AG09309 (cell line): ENCODE measurements around the gene NLRP4.

Experiments
- DNase-seq: peaks from one replicate; pipeline ENCODE4 v3.0.0-alpha.2; 2010; ENCODE audit warnings: low read depth
- H3K4me3 ChIP-seq: 2 replicates; pipeline ENCODE4 v1.5.1; 2011; ENCODE audit warnings: mild to moderate bottlenecking, low read depth, low read length, moderate library complexity; ENCODE audit not compliant: control insufficient read depth
- TF ChIP-seq, protein P1 (sequence below): IDR thresholded peaks from 2 replicates; pipeline ENCODE4 v1.5.1; 2011; ENCODE audit warnings: mild to moderate bottlenecking, low read depth, low read length, inconsistent platforms; ENCODE audit not compliant: insufficient read depth, control insufficient read depth; ENCODE audit errors: missing control alignments

The NLRP4 gene

DNA sequence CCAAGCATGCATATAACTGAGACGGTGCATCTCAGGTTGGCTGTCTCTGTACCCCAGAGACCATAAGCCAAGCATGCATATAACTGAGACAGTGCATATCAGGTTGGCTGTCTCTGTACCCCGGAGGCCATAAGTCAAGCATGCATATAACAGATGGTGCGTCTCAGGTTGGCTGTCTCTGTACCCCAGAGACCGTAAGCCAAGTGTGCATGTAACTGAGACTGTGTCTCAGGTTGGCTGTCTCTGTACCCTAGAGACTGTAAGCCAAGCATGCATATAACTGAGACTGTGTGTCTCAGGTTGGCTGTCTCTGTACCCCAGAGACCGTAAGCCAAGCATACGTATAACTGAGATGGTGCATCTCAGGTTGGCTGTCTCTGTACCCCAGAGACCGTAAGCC, 30.8 kb downstream of the NLRP4 start:
- TF ChIP-seq, protein P1, sequence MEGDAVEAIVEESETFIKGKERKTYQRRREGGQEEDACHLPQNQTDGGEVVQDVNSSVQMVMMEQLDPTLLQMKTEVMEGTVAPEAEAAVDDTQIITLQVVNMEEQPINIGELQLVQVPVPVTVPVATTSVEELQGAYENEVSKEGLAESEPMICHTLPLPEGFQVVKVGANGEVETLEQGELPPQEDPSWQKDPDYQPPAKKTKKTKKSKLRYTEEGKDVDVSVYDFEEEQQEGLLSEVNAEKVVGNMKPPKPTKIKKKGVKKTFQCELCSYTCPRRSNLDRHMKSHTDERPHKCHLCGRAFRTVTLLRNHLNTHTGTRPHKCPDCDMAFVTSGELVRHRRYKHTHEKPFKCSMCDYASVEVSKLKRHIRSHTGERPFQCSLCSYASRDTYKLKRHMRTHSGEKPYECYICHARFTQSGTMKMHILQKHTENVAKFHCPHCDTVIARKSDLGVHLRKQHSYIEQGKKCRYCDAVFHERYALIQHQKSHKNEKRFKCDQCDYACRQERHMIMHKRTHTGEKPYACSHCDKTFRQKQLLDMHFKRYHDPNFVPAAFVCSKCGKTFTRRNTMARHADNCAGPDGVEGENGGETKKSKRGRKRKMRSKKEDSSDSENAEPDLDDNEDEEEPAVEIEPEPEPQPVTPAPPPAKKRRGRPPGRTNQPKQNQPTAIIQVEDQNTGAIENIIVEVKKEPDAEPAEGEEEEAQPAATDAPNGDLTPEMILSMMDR: no peak
- no peak overlapping the region for H3K4me3 ChIP-seq
- no peak for DNase-seq

DNA sequence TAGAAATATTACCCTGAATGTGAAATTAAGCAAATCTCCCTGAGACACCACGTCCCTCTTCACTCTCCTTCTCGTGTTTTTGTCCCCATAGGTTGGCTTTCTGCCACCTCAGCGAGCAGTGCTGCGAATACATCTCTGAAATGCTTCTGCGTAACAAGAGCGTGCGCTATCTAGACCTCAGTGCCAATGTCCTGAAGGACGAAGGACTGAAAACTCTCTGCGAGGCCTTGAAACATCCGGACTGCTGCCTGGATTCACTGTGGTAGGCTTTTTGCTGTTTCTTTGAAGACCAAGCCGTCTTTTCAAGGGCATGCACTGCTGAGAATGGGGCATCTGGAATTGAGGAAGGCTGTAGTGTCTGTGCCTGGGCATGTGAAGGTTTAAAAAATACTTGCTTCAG, 34.4 kb downstream of the NLRP4 start:
- no peak for DNase-seq
- TF ChIP-seq, protein P1: no peak
- H3K4me3 ChIP-seq: no peak overlapping the region

DNA sequence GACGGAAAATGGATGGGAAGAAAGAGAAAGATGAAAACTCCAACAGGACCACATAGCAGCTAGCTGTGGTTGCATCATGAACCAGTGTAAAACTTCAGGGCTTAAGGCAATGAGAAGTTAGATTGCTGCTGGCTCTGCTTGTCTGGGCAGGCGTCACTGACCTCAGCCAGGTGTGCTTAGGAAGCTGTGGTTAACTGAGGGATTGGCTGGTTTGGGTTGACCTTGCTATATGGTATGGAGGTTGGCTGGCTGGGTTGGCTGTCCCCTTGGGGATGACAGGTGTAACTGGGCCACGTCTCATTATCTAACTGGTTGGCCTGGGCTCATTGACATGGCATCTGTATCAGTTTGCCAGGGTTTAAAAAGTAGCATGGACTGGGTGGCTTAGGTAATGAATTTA, 40.9 kb downstream of the NLRP4 start:
- no peak overlapping the region for H3K4me3 ChIP-seq
- DNase-seq: no peak
- TF ChIP-seq, protein P1: no peak

DNA sequence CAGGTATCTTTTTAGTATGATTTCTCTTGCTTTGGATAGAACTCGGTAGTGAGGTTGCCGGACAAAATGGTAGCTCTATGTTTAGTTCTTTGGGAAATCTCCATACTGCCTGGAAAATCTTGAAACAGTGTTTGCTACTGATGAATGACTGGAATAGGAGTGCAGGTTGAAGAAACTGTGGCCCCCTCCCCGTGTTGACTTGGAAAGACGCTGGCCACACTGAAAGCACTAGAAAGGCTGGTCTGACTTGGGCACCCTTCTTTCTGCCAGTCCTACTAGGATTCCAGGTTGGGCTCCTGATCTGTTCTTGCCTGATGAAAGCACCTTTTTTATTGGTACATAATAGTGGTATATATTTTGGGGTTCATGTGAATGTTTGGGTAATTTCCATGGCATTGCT, 46.3 kb downstream of the NLRP4 start:
- DNase-seq: no peak
- TF ChIP-seq, protein P1: no peak
- H3K4me3 ChIP-seq: no peak overlapping the region

DNA sequence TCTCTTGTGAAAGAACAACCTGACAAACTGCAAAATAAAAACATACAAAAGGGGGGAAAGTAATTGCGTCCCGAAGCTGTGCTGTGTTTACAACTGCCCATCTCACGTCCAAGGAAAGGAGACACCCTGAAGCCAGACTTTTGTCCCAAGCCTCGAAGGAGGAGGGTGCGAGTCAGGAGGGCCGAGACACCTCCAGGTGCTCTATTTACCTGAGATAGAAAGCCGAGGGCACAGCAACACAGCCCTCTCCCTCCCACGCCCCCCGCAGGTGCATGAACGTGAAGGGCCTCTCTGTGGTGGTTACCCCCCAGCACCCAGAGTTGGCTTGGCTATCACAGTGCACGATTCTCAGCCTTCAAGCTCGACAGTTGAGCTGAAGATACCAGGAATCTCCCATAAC, 62.6 kb downstream of the NLRP4 start:
- TF ChIP-seq, protein P1: no peak
- no peak for DNase-seq
- H3K4me3 ChIP-seq: no peak overlapping the region

DNA sequence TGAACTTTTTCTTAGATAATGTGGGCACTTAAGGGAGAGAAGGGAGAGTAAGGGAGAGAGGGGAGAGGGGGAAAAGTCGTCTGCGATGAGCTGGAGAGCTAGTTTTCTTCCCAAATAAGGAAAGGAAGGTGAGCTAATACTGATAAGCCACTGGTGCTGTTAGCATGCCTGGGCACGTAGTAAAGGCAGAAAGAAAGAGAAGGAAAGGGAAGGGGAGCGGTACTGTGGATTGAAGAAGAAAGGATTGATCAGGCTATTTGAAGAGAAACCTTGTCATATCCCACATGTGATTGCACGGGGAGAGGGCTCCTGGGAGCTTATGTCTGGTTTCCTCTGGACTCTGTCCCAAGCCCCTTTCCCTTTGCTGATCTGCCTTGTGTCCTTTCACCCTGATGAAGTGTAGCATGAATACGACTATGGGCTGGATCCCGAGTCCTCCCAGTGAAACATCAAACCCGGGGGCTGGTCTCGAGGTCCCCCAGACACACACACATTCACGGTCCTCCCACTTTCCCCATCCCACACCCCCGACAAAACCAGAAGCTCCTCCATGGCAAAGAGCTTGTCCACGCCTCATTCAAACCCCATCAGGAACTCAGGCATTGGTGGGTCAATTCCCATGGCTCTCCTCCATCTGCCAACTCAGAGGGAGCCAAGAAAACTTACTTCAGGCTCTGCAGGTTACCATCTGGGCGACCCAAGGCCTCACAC, 65.2 kb downstream of the NLRP4 start:
- H3K4me3 ChIP-seq: no peak overlapping the region
- DNase-seq: no peak
- TF ChIP-seq, protein P1: no peak
